ENCODE results near the gene BIN2. TPM values are rescaled to one million over a fixed set of nuclear protein-coding genes. Genes with fewer than 3 reads are reported as not detected.

BIN2 gene
- total RNA-seq, 4 donors from 2014 or later = 1.7 to 8.3 (median 2.9) TPM

- no peak for TF ChIP-seq EP300 (IDR thresholded peaks at IDR 0.05)
- no peak for TF ChIP-seq CTCF (IDR thresholded peaks at IDR 0.05)
- no peak for TF ChIP-seq POLR2AphosphoS5 (IDR thresholded peaks at IDR 0.05)
- TF ChIP-seq POLR2A (IDR thresholded peaks at IDR 0.05; ENCODE audit: low read depth) = no peak
- Histone ChIP-seq H3K4me1 (no peaks in the 10 kb centered on the region), H3K36me3 (peaks cover 0 to 9% (median 0%) of the 10 kb centered on the region in 4 donors), H3K27ac (replicated peaks in 1 of 4) (no peak overlapping the region), H3K9me3 (no peaks in the 10 kb centered on the region), H3K27me3 (no peaks in the 10 kb centered on the region), H3K4me3 (no peak overlapping the region)
- WGBS = 91% methylated on average over 1 of the region's 1 CpG
- no peak for DNase-seq (ENCODE audit: extremely low spot score)
- intact Hi-C loops (cut with DNase I) = no loop called here
Observed at GRCh38 chr12:51253276-51253675, 70.7 kb downstream of the BIN2 start.

- H3K36me3 ChIP-seq = peaks cover under 1 to 34% (median 27%) of the 10 kb centered on the region in 4 donors
- peaks cover 6 to 23% (median 15%) of the 10 kb centered on the region in 4 donors for H3K4me1 ChIP-seq
- intact Hi-C loops (cut with DNase I) = no loop called here
- TF ChIP-seq POLR2AphosphoS5 (IDR thresholded peaks at IDR 0.05) (no peak), POLR2A (IDR thresholded peaks at IDR 0.05; ENCODE audit: low read depth) (no peak), EP300 (IDR thresholded peaks at IDR 0.05) (no peak), CTCF (IDR thresholded peaks at IDR 0.05) (no peak)
- H3K4me3 ChIP-seq = no peak overlapping the region
- 68% methylated on average over 13 of the region's 14 CpGs for WGBS
- H3K9me3 ChIP-seq = no peaks in the 10 kb centered on the region
- no peaks in the 10 kb centered on the region for H3K27me3 ChIP-seq
- no peak overlapping the region for H3K27ac ChIP-seq (replicated peaks in 1 of 4)
- no peak for DNase-seq (ENCODE audit: extremely low spot score)
Observed at GRCh38 chr12:51247523-51248206, 76.3 kb downstream of the BIN2 start.

GRCh38 chr12:51246254-51246853, 77.6 kb downstream of the BIN2 start:
- 57% methylated on average over 7 of the region's 7 CpGs for WGBS
- H3K27ac ChIP-seq (replicated peaks in 1 of 4) = peak overlapping the region in 1 of 4 donors; percentile 20
- TF ChIP-seq CTCF (IDR thresholded peaks at IDR 0.05) (no peak), EP300 (IDR thresholded peaks at IDR 0.05) (no peak), POLR2A (IDR thresholded peaks at IDR 0.05; ENCODE audit: low read depth) (no peak), POLR2AphosphoS5 (IDR thresholded peaks at IDR 0.05) (no peak)
- no peak for DNase-seq (ENCODE audit: extremely low spot score)
- peaks cover 12 to 47% (median 40%) of the 10 kb centered on the region in 4 donors for H3K36me3 ChIP-seq
- no peaks in the 10 kb centered on the region for H3K27me3 ChIP-seq
- peaks cover 18 to 34% (median 22%) of the 10 kb centered on the region in 4 donors for H3K4me1 ChIP-seq
- no peak overlapping the region for H3K4me3 ChIP-seq
- H3K9me3 ChIP-seq = no peaks in the 10 kb centered on the region
- intact Hi-C loops (cut with DNase I) = no loop called here

DNA sequence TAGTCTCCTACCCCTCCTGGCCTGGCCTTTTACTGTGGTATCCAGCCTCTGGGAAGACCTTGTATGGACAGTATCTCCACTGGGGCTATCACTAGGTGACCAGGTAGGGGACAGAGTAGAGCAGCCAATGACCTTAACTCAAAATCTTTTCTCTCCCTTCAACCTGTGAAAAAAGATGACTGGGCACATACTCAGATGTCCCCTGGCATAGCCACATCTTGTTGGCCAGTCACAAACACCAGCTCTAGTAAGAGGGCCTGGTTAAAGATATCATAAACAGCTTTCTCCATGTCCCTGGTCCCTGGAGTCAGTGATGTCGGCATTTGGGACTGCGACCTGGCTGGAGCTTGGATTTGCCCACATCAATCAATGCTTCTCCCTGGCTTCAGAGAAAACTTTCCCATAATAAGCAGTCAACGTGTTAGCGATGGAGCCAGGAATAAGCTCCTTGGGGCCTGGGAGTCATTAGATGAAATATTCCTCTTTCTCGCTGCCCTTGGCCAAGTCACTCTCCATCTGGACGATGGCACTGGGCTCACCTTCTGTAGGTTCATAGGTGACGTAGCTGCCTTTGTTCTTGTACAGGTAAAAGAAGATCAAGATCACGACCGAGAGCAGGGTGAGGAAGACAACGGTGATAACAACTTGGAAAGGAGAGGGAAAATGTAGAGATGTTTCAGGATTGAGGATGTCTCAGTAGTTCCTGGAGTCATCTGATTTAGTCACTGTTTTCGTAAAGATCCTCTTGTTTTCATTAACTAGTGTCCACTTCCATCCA, 78.3 kb downstream of the BIN2 start:
- TF ChIP-seq POLR2AphosphoS5 (IDR thresholded peaks at IDR 0.05) = no peak
- TF ChIP-seq CTCF (IDR thresholded peaks at IDR 0.05) = no peak
- TF ChIP-seq EP300 (IDR thresholded peaks at IDR 0.05) = no peak
- TF ChIP-seq POLR2A (IDR thresholded peaks at IDR 0.05; ENCODE audit: low read depth) = no peak
- no peaks in the 10 kb centered on the region for H3K27me3 ChIP-seq
- no peak overlapping the region for H3K4me3 ChIP-seq
- peak overlapping the region in 1 of 4 donors; percentile 20 for H3K27ac ChIP-seq (replicated peaks in 1 of 4)
- DNase-seq (ENCODE audit: extremely low spot score) = no peak
- intact Hi-C loops (cut with DNase I) = no loop called here
- peaks cover 19 to 54% (median 47%) of the 10 kb centered on the region in 4 donors for H3K36me3 ChIP-seq
- WGBS = 90% methylated on average over 11 of the region's 11 CpGs
- no peaks in the 10 kb centered on the region for H3K9me3 ChIP-seq
- peaks cover 25 to 41% (median 29%) of the 10 kb centered on the region in 4 donors for H3K4me1 ChIP-seq
